Measurements from ENCODE around the gene COX19. TPM values are rescaled to one million over a fixed set of nuclear protein-coding genes. Genes with fewer than 3 reads are reported as not detected.

Gene COX19
- total RNA-seq, 1 experiment from 2014 or later = 14.0 TPM

DNA sequence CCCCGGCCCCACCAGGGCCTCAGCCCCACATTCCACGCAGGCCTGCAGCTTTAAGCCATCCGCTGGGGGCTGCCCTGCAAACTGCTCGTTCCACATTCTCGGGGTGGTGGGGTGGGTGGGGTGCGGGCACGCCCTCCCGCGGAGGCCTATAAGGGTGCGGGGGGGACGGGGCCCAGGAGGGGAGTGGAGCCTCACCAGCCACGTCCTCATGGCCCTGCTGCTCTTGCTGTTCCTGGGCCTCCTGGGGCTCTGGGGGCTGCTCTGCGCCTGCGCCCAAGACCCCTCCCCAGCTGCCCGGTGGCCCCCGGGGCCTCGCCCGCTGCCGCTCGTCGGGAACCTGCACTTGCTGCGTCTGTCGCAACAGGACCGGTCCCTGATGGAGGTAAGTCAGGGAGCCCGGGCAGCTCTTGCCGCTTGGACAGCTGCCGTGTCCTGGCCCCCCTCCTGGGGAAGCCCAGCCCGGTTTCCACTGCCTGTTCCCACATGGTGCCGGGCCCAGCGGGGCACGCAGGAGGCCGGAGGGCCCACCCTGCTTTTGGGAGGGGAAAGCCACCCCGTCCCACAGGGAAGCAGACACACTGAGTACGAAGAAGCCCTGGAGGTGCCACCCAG is 7.8 kb upstream of the COX19 start, which contains the start of gene CYP2W1 (continued):
- TF ChIP-seq REST (IDR thresholded peaks at IDR 0.05; ENCODE audit: low read depth) (no peak), JUND (IDR thresholded peaks at IDR 0.05) (no peak), RAD21 (IDR thresholded peaks at IDR 0.05; ENCODE audit: low read depth) (no peak)

DNA sequence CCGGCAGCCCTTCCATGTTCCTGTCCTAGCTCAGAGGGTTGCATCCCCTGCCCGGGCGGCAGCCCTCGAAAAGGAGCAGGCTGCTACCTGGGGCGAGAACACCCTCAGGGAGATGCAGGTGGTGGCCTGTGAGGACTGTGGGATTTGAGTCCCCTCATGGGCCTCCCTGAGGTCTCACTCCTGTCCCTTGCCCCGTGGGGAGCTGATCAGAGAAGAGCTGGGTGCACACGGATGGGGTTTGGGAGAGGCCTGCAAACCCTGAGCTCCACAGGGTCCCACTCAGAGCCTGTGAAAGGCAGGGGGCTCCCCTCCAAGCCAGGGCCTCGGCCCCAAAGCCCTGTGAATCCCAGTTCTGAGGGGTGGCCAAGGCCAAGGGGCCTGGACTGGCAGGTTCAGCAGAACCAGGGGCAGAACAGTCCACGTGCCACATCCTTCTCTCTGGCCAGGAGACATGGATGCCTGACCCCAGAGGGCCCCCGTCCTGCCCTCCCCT is 7.2 kb upstream of the COX19 start:
- no TSS peak for BruUV-seq (replicated peaks)
- Histone ChIP-seq H3K4me1 (ENCODE audit: control insufficient read depth in 1 of 2, insufficient read depth in 2 of 2, low read length in 2 of 2) (no peaks in the 10 kb centered on the region; a peak in 1 of 4 replicates), H3K9me2 (ENCODE audit: insufficient read depth) (no peaks in the 10 kb centered on the region), H3K4me3 (replicated peaks in 1 of 2; ENCODE audit: low read depth in 1 of 2, low read length in 2 of 2) (no peak overlapping the region), H3K27ac (ENCODE audit: low read depth, low read length) (no peak overlapping the region), H3K27me3 (ENCODE audit: insufficient read depth, low read length) (no peaks in the 10 kb centered on the region), H4K20me1 (ENCODE audit: insufficient read depth) (no peaks in the 10 kb centered on the region), H2AFZ (ENCODE audit: low read depth, low read length, poor library complexity, severe bottlenecking) (no peak overlapping the region), H3K9ac (ENCODE audit: low read length) (no peak overlapping the region), H3K36me3 (ENCODE audit: control insufficient read depth in 1 of 2, insufficient read depth in 2 of 2, low read length in 2 of 2) (no peaks in the 10 kb centered on the region), H3K4me2 (ENCODE audit: low read length) (no peak overlapping the region), H3K9me3 (ENCODE audit: control insufficient read depth in 1 of 2, insufficient read depth in 1 of 2, low read depth in 1 of 2, low read length in 2 of 2) (no peaks in the 10 kb centered on the region; a peak in 1 of 4 replicates), H3K79me2 (ENCODE audit: insufficient read depth, low read length) (no peaks in the 10 kb centered on the region)
- ATAC-seq (no peak), DNase-seq (ENCODE audit: low read depth, low spot score) (no peak)
- ChIA-PET RAD21 (ENCODE audit: low non-redundant PET in 1 of 2, low total read pairs in 2 of 2, uncharacterized antibody in 2 of 2, unreplicated experiment in 2 of 2) (interaction anchor here in 1 of 2 experiments (0.5 to 0.6 kb wide), 2 partner anchors 84 to 195 kb away, joined by 4 read pairs; no protein-coding TSS in a partner anchor), CTCF (no interaction called here), POLR2A (no interaction called here)
- intact Hi-C loops (cut with micrococcal nuclease) = no loop called here
- TF ChIP-seq CTCF (IDR thresholded peaks at IDR 0.05 in 2 of 3, conservative IDR thresholded peaks at IDR 0.05 in 1 of 3; ENCODE audit: borderline replicate concordance in 1 of 3, insufficient read depth in 1 of 3, low read depth in 2 of 3, low read length in 2 of 3) (no peak), CBX3 (IDR thresholded peaks at IDR 0.05; ENCODE audit: low read depth) (no peak), EZH2 (IDR thresholded peaks at IDR 0.05) (no peak), SP1 (IDR thresholded peaks at IDR 0.05; ENCODE audit: low read depth) (no peak), REST (IDR thresholded peaks at IDR 0.05; ENCODE audit: low read depth) (no peak), MAX (IDR thresholded peaks at IDR 0.05) (no peak), TCF7L2 (IDR thresholded peaks at IDR 0.05; ENCODE audit: borderline replicate concordance, extremely low read depth, insufficient read depth, insufficient read length) (no peak), ATF3 (IDR thresholded peaks at IDR 0.05) (no peak), ELF1 (IDR thresholded peaks at IDR 0.05; ENCODE audit: borderline replicate concordance, low read depth) (no peak), CEBPB (IDR thresholded peaks at IDR 0.05; ENCODE audit: low read depth) (no peak), ZNF274 (IDR thresholded peaks at IDR 0.05; ENCODE audit: low read depth, low read length) (no peak), YY1 (IDR thresholded peaks at IDR 0.05; ENCODE audit: extremely low read depth, insufficient replicate concordance, low read depth, low read length) (no peak), EGR1 (IDR thresholded peaks at IDR 0.05; ENCODE audit: low read depth) (no peak)

Data from HCT116 (cell line).